PC-3 (cell line): ENCODE measurements around the gene UBE2QL1. TPM values are rescaled to one million over a fixed set of nuclear protein-coding genes. Genes with fewer than 3 reads are reported as not detected.

Experiments used
- ATAC-seq: fragments of 200-7000 bp; cut with Tn5 transposase; 2 replicates; pipeline ENCODE4 v1.9.1; 2020; ENCODE audit warnings: mild to moderate bottlenecking, moderate library complexity
- BruUV-seq: library from RNA; stranded (reverse); fragments of 400-500 nt; replicated peaks from 2 replicates; lab custom pipeline; 2021; lab: Mats Ljungman, UMichigan
- CTCF ChIA-PET: fragments of 300-600 bp; sonication (Branson Sonifier 250); formaldehyde crosslinking; loops from one replicate; lab custom pipeline; 2022; ENCODE audit warnings: antibody characterized with exemption; lab: Charles Lee
- POLR2A ChIA-PET: fragments of 300-600 bp; sonication (Branson Sonifier 250); formaldehyde crosslinking; loops from one replicate; lab custom pipeline; 2022; ENCODE audit warnings: antibody characterized with exemption; ENCODE audit not compliant: unreplicated experiment; lab: Charles Lee
- DNase-seq: peaks from one replicate; pipeline ENCODE4 v3.0.0-alpha.2; 2015
- H2AFZ ChIP-seq: fragments of 300-600 bp; sonication (generic); 2 replicates; pipeline ENCODE4 v1.6.0; 2016; ENCODE audit warnings: antibody characterized with exemption, low read length
- H3F3A ChIP-seq: fragments of 300-600 bp; sonication (generic); one replicate; pipeline ENCODE4 v1.6.0; 2017; ENCODE audit warnings: antibody characterized with exemption, low read length, control low read depth, mild to moderate bottlenecking; ENCODE audit not compliant: unreplicated experiment
- H3K27ac ChIP-seq: fragments of 300-600 bp; sonication (generic); 2 replicates; pipeline ENCODE4 v1.5.1; 2016; ENCODE audit warnings: mild to moderate bottlenecking, low read length
- H3K27me3 ChIP-seq: fragments of 300-600 bp; sonication (generic); 2 replicates; pipeline ENCODE4 v1.6.1; 2016; ENCODE audit warnings: low read length, mixed read lengths
- H3K36me3 ChIP-seq: fragments of 300-600 bp; sonication (generic); 2 replicates; pipeline ENCODE4 v1.6.1; 2016; ENCODE audit warnings: low read depth, mixed run types, low read length, mixed read lengths
- H3K4me1 ChIP-seq: fragments of 300-600 bp; sonication (generic); 2 replicates; pipeline ENCODE4 v1.5.1; 2016; ENCODE audit warnings: low read length; ENCODE audit not compliant: insufficient read depth
- H3K4me2 ChIP-seq: fragments of 300-600 bp; sonication (generic); 2 replicates; pipeline ENCODE4 v1.6.0; 2016; ENCODE audit warnings: low read length
- H3K4me3 ChIP-seq: fragments of 300-600 bp; sonication (generic); 2 replicates; pipeline ENCODE4 v1.5.1; 2016; ENCODE audit warnings: mild to moderate bottlenecking, low read length, mixed read lengths
- H3K79me2 ChIP-seq: fragments of 300-600 bp; sonication (generic); 2 replicates; pipeline ENCODE4 v1.6.1; 2017; ENCODE audit warnings: low read length, mixed read lengths
- H3K9ac ChIP-seq: fragments of 300-600 bp; sonication (generic); 2 replicates; pipeline ENCODE4 v1.6.0; 2016; ENCODE audit warnings: mild to moderate bottlenecking, low read length
- H3K9me2 ChIP-seq: fragments of 300-600 bp; sonication (generic); replicated peaks from 2 replicates; pipeline ENCODE4 v1.6.1; 2016; ENCODE audit warnings: mixed run types, low read length, mixed read lengths
- H3K9me3 ChIP-seq: fragments of 300-600 bp; sonication (generic); 2 replicates; pipeline ENCODE4 v1.6.1; 2016; ENCODE audit warnings: low read length, mixed read lengths
- H4K20me1 ChIP-seq: fragments of 300-600 bp; sonication (generic); 2 replicates; pipeline ENCODE4 v1.6.1; 2016; ENCODE audit warnings: low read length, mixed read lengths
- CTCF ChIP-seq: fragments of 300-600 bp; sonication (generic); conservative IDR thresholded peaks from 2 replicates; pipeline ENCODE4 v1.5.1; 2017; ENCODE audit warnings: antibody characterized with exemption, low read depth, mild to moderate bottlenecking, low read length
- EZH2 ChIP-seq: fragments of 300-600 bp; sonication (generic); IDR thresholded peaks from one replicate; pipeline ENCODE4 v1.6.1; 2017; ENCODE audit warnings: antibody characterized with exemption, mild to moderate bottlenecking, low read length; ENCODE audit not compliant: unreplicated experiment
- EZH2phosphoT487 ChIP-seq: fragments of 300-600 bp; sonication (generic); IDR thresholded peaks from 2 replicates; pipeline ENCODE4 v1.6.1; 2018; ENCODE audit warnings: mild to moderate bottlenecking, antibody characterized with exemption, low read length, borderline replicate concordance
- intact Hi-C: fragments of 100-400 bp; cut with micrococcal nuclease; formaldehyde crosslinking; loops from 2 replicates; pipeline ENCODE4 v1.9.0; 2023
- total RNA-seq: library from RNA; depleted of rRNA; stranded (reverse); fragments of >200 nt; gene quantifications from 2 replicates; pipeline ENCODE4 v1.2.3, GENCODE V29; 2014

Gene UBE2QL1
- total RNA-seq, 1 experiment from 2014 or later = 8.8 TPM

GRCh38 chr5:6454628-6455053, 6.0 kb downstream of the UBE2QL1 start:
- Histone ChIP-seq H4K20me1 (no peaks in the 10 kb centered on the region), H3K9ac (no peak overlapping the region), H3K36me3 (no peaks in the 10 kb centered on the region), H3K27me3 (peaks cover 21% of the 10 kb centered on the region; the same call in 1 of the 2 replicates), H3K27ac (no peak overlapping the region), H3K4me1 (peaks cover 31% of the 10 kb centered on the region), H3K9me2 (no peaks in the 10 kb centered on the region), H3K4me2 (peak overlapping the region; percentile 40), H3K79me2 (peaks cover 52% of the 10 kb centered on the region), H3K9me3 (no peaks in the 10 kb centered on the region), H2AFZ (peak overlapping the region; percentile 29), H3F3A (no peaks in the 10 kb centered on the region), H3K4me3 (no peak overlapping the region)
- ATAC-seq (peak; percentile 54; the same call in 1 of the 2 replicates), DNase-seq (peak; percentile 75)
- intact Hi-C loops = no loop called here
- ChIA-PET CTCF (no interaction called here), POLR2A (no interaction called here)
- no TSS peak for BruUV-seq
- no peak for TF ChIP-seq EZH2phosphoT487
- no peak for TF ChIP-seq EZH2
- TF ChIP-seq CTCF = no peak

- Histone ChIP-seq H3K4me2 (no peak overlapping the region), H3K27me3 (peaks cover 11% of the 10 kb centered on the region; the same call in 1 of the 2 replicates), H3K27ac (no peak overlapping the region), H3K79me2 (peaks cover 41% of the 10 kb centered on the region), H3K9me3 (no peaks in the 10 kb centered on the region), H3F3A (no peaks in the 10 kb centered on the region), H2AFZ (no peak overlapping the region), H3K4me1 (peaks cover 24% of the 10 kb centered on the region), H3K36me3 (no peaks in the 10 kb centered on the region), H3K4me3 (no peak overlapping the region), H3K9ac (no peak overlapping the region), H4K20me1 (no peaks in the 10 kb centered on the region), H3K9me2 (no peaks in the 10 kb centered on the region)
- no TSS peak for BruUV-seq
- intact Hi-C loops = no loop called here
- ChIA-PET CTCF (no interaction called here), POLR2A (no interaction called here)
- ATAC-seq = no peak
- TF ChIP-seq CTCF (no peak), EZH2 (no peak), EZH2phosphoT487 (no peak)
- DNase-seq = no peak
Observed at GRCh38 chr5:6455571-6456200, 7.0 kb downstream of the UBE2QL1 start.

- Histone ChIP-seq H3K27ac (no peak overlapping the region), H4K20me1 (no peaks in the 10 kb centered on the region), H3K79me2 (peaks cover 30% of the 10 kb centered on the region), H3K9me3 (no peaks in the 10 kb centered on the region), H3K36me3 (no peaks in the 10 kb centered on the region), H3K4me2 (no peak overlapping the region), H3K4me1 (peaks cover 15% of the 10 kb centered on the region), H3K27me3 (no peaks in the 10 kb centered on the region), H3F3A (no peaks in the 10 kb centered on the region), H3K9me2 (no peaks in the 10 kb centered on the region), H3K4me3 (no peak overlapping the region), H3K9ac (no peak overlapping the region), H2AFZ (no peak overlapping the region)
- TF ChIP-seq CTCF (no peak), EZH2phosphoT487 (no peak)
- BruUV-seq = no TSS peak
- ChIA-PET CTCF (no interaction called here), POLR2A (no interaction called here)
- ATAC-seq (no peak), DNase-seq (no peak)
- intact Hi-C loops = no loop called here
Observed at GRCh38 chr5:6456766-6457370, 8.2 kb downstream of the UBE2QL1 start.
